ENCODE data around the gene STK35.

GRCh38 chr20:2103461-2104153, 2.0 kb downstream of the STK35 start:
- TF ChIP-seq CTCF (IDR thresholded peaks at IDR 0.05) (no peak), EZH2 (IDR thresholded peaks at IDR 0.05) (no peak)
